ENCODE data around the gene GNL2.

The GNL2 gene

DNA sequence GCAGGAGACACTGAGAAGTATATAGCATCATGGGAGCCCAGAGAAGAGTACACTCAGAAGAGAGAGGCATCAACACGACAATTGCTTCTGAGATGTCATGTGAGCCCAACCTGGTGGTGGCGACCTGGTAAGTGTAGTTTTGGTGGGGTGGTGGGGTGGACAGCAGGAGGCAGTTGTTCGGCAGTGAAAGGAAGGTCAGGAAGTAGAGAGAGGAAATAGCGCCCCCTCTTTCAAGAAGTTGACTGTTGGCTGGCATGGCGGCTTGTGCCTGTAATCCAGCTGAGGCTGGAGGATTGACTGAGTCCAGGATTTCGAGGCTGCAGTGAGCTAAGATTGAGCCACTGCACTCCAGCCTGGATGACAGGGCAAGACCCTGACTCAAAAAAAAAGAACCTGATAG, 26.4 kb upstream of the GNL2 start:
- no peak overlapping the region for H3K4me3 Mint-ChIP-seq
- no peaks in the 10 kb centered on the region for H3K36me3 Mint-ChIP-seq
- no peaks in the 10 kb centered on the region for H3K4me1 Mint-ChIP-seq
- no peak overlapping the region for H3K27ac Mint-ChIP-seq
- H3K27me3 Mint-ChIP-seq: peaks cover 33% of the 10 kb centered on the region
- DNase-seq (ENCODE audit: low spot score in 2 of 2) (no peak), ATAC-seq (ENCODE audit: low read depth) (no peak)
- H3K9me3 Mint-ChIP-seq: no peaks in the 10 kb centered on the region

DNA sequence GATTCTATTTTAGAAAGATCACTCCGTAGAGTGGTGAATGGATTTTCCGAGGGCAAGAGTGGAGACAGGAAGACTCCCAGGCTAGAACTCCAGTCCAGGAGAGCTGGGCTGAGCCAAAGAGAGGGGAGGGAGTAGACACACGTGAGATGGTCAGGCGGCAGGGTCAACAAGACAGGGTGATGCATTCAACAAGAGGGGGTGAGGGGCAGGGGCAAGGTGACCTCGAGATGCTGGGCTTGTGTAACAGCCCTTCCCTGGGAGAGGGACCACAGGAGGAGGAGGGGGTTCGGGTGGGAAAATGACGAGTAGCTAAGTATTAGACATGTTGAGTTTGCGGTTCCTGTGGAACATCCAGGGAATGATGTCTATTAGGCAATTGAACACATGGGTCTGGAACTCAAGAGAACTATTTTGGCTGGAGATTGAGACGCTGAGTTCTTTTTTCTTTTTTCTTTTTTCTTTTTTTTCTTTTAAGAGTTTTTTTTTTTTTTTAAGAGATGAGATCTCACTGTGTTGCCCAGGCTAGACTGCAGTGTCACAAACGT, 25.7 kb upstream of the GNL2 start:
- no peak for DNase-seq (ENCODE audit: low spot score in 2 of 2)
- H3K36me3 Mint-ChIP-seq: no peaks in the 10 kb centered on the region
- H3K4me1 Mint-ChIP-seq: no peaks in the 10 kb centered on the region
- no peak overlapping the region for H3K4me3 Mint-ChIP-seq
- ATAC-seq (ENCODE audit: low read depth): no peak
- no peaks in the 10 kb centered on the region for H3K9me3 Mint-ChIP-seq
- no peak overlapping the region for H3K27ac Mint-ChIP-seq
- H3K27me3 Mint-ChIP-seq: peaks cover 31% of the 10 kb centered on the region

DNA sequence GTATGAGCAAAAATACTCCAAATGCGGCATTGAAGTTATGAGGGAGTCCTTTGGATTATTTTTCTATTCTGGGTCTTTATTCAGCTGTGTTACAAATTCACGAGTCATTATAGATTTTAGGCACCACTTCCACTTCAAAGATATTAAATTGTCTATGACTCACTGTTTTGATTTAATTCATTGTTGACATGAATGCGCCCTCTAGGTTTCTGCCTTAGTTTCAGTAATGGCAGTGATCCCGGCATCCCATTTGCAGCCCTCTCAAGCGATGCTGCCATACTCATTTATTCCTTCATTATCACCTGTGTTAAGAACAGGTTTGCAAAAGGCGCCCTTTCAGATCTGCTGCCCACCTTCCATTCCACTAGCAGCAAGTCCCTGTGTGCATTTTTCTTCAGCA, 25.0 kb upstream of the GNL2 start:
- no peaks in the 10 kb centered on the region for H3K4me1 Mint-ChIP-seq
- peaks cover 31% of the 10 kb centered on the region for H3K27me3 Mint-ChIP-seq
- no peaks in the 10 kb centered on the region for H3K9me3 Mint-ChIP-seq
- no peak overlapping the region for H3K27ac Mint-ChIP-seq
- H3K4me3 Mint-ChIP-seq: no peak overlapping the region
- DNase-seq (ENCODE audit: low spot score in 2 of 2): no peak
- no peaks in the 10 kb centered on the region for H3K36me3 Mint-ChIP-seq
- ATAC-seq (ENCODE audit: low read depth): no peak

DNA sequence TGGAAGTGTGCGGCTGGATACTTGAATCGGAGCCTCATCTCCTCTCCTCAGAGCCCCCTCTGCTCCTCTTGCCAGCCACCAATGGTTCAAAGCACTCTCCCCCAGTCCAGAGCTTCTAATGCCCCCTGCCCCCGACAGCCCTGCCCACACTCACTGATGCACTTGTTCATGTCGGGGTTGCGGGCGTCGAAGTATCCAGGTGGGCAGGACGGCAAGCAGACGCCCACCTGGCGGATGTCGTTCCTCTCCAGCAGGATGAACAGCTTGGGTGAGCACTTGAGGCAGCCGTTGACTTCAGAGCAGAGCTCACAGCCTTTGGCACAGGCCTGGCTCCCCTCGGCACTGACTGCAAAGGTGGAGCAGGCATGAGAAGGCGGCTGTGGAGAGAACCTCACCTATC, 20.6 kb upstream of the GNL2 start:
- no peaks in the 10 kb centered on the region for H3K9me3 Mint-ChIP-seq
- ATAC-seq (ENCODE audit: low read depth) (no peak), DNase-seq (ENCODE audit: low spot score in 2 of 2) (no peak)
- no peak overlapping the region for H3K4me3 Mint-ChIP-seq
- H3K27ac Mint-ChIP-seq: no peak overlapping the region
- no peaks in the 10 kb centered on the region for H3K4me1 Mint-ChIP-seq
- no peaks in the 10 kb centered on the region for H3K36me3 Mint-ChIP-seq
- peaks cover 29% of the 10 kb centered on the region for H3K27me3 Mint-ChIP-seq

DNA sequence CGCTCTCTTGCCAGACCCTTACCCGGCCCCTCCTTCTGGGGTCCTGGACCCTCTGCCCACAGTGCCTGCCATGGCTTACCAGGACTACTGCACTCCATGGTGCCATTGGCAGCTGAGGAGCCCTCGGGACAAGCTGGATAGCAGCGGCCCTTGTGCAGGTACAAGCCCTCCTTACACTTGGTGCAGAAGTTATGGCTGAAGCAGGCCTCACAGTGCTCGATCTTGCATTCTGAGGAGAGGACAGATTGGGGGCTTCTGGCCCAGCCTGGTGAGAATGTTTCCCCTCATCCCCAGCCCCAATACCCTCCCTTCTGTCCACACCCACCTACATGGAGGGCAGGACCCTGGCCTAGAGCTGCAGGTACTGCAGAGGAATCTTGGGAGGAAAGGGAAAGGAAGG, 18.4 kb upstream of the GNL2 start:
- H3K4me3 Mint-ChIP-seq: no peak overlapping the region
- no peak for ATAC-seq (ENCODE audit: low read depth)
- H3K27ac Mint-ChIP-seq: no peak overlapping the region
- H3K9me3 Mint-ChIP-seq: no peaks in the 10 kb centered on the region
- H3K4me1 Mint-ChIP-seq: no peaks in the 10 kb centered on the region
- H3K27me3 Mint-ChIP-seq: peaks cover 24% of the 10 kb centered on the region
- H3K36me3 Mint-ChIP-seq: no peaks in the 10 kb centered on the region
- DNase-seq (ENCODE audit: low spot score in 2 of 2): no peak

DNA sequence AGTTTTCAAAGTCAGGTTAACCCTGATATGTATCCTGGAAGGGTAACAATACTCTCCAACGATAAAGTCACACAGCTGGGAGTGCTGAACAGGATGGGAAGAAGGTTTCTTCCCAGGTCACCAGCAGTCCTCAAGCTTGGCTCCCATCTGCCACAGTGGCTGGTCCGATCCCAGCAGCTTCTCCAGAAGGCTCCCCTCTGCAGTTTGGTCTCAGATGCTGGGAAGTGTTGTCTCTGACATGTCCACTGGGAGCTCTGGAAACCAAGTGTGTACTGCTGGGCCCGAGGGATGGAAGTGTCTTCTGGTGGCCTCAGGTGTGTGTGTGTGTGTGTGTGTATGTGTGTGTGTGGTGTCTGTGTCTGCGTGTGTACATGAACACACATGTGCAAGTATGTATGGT, 16.4 kb upstream of the GNL2 start:
- no peaks in the 10 kb centered on the region for H3K4me1 Mint-ChIP-seq
- no peak for ATAC-seq (ENCODE audit: low read depth)
- H3K27me3 Mint-ChIP-seq: peaks cover 14% of the 10 kb centered on the region
- no peaks in the 10 kb centered on the region for H3K36me3 Mint-ChIP-seq
- no peaks in the 10 kb centered on the region for H3K9me3 Mint-ChIP-seq
- no peak overlapping the region for H3K4me3 Mint-ChIP-seq
- DNase-seq (ENCODE audit: low spot score in 2 of 2): no peak
- H3K27ac Mint-ChIP-seq: no peak overlapping the region

DNA sequence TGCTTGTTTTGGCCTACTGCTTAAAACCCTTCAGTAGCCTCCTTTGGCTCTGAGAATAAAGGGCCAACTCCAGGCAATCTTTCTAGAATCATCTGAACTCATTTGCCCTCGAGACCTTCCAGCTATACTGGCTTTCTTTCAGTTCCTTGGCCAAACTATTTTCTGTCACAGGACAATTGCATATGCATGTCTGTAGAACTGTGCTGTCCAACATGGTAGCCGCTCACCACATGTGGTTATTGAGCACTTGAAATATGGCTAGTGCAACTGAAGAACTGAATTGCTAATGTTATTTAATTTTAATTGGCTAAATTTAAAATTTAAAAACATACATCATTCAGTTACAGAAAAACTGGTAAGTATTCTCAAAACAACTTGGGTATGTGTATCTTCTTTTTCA, 14.3 kb upstream of the GNL2 start:
- DNase-seq (ENCODE audit: low spot score in 2 of 2) (no peak), ATAC-seq (ENCODE audit: low read depth) (no peak)
- no peak overlapping the region for H3K27ac Mint-ChIP-seq
- H3K4me3 Mint-ChIP-seq: no peak overlapping the region
- H3K4me1 Mint-ChIP-seq: no peaks in the 10 kb centered on the region
- H3K27me3 Mint-ChIP-seq: peaks cover 3% of the 10 kb centered on the region
- H3K9me3 Mint-ChIP-seq: no peaks in the 10 kb centered on the region
- no peaks in the 10 kb centered on the region for H3K36me3 Mint-ChIP-seq

DNA sequence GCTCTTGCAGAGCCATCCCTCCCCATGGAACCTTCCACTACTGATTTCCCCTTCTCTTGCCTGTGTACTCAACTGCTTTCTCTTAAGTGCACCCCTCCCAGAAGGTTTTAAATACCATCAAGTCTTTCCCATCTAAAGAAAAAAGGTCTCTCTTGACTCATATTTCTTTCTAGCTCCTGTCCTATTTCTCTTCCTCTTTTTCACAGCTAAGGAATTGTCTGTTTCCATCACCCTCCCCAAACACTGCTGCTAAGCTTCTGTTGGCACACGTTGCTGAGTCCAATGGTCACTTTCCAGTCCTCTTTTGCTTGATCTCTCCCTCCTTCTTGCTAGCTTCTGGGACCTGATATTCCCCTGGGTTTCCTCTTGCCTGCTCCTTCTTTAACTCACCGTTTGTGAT, 13.3 kb upstream of the GNL2 start:
- H3K4me1 Mint-ChIP-seq: no peaks in the 10 kb centered on the region
- no peak overlapping the region for H3K27ac Mint-ChIP-seq
- no peak overlapping the region for H3K4me3 Mint-ChIP-seq
- peaks cover 8% of the 10 kb centered on the region for H3K27me3 Mint-ChIP-seq
- DNase-seq (ENCODE audit: low spot score in 2 of 2) (no peak), ATAC-seq (ENCODE audit: low read depth) (no peak)
- H3K36me3 Mint-ChIP-seq: no peaks in the 10 kb centered on the region
- H3K9me3 Mint-ChIP-seq: no peaks in the 10 kb centered on the region

DNA sequence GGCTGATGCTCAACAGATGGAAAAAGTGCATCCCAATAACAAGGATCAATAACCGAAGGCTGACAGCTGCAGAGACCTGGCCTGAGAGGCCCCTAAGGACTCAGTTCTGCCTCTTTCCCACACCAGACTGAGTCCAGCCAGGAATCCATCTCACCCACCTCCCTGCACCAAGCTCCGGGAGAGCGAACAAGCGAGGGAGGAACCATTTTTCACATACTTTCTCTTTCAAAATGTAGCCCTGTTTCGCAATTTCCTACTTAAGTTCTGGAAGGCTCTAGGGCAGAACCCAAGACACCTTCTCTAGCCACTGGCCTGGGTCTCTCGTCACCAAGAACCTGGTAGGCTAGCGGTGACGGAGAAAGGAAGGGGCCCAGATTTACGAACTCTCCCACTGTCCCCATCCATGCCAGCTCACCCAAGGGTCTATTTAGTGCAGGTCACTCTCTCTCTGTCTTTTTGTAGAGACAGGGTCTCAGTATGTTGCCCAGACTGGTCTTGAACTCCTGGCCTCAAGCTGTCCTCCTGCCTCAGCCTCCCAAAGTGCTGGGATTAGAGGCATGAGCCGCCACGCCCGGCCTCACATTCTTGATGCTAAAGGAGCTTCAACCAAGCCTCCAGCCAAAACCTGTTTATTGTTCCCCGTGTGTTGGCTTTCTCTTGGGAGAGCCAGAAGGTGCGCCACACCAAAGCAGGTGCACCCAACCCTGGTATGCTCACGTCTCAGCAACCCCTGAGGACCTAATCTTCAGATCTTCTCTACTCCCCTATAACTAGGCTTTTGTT, 10.9 kb upstream of the GNL2 start:
- H3K27ac Mint-ChIP-seq: no peak overlapping the region
- H3K9me3 Mint-ChIP-seq: no peaks in the 10 kb centered on the region
- ATAC-seq (ENCODE audit: low read depth): no peak
- peaks cover 2% of the 10 kb centered on the region for H3K4me1 Mint-ChIP-seq
- no peak overlapping the region for H3K4me3 Mint-ChIP-seq
- no peak for DNase-seq (ENCODE audit: low spot score in 2 of 2)
- H3K36me3 Mint-ChIP-seq: no peaks in the 10 kb centered on the region
- H3K27me3 Mint-ChIP-seq: peaks cover 6% of the 10 kb centered on the region

DNA sequence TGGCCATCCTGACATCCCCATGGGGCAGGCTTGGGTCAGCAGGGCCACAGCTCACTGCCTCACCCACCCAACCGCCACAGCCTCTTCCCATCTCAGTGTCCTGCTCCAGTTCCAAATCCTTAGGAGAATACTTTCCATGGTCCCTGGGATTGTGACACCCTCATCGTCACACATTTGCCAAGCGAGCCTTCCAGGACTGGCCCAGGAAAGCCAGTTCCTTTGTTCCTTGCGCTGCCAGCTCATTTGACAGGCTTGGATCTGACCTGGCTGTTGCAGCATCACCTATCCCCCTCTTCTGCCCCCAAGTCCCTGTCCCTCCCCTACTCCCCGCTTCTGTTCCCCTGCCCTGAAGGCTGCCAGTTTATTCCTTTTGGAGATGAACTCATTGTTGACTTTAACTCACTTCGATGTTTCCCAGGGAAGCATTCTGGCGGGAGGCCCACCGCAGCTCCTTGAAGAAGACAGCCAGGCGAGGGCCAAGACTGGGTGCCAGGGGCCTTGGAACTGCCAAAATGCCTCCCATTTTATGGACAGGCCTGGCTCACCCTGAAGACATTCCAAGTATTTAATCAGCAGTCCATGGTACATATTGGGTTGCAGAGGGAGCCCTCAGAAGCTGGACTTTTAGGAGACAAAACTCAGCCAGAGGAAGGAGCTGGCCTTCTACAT, 10.2 kb upstream of the GNL2 start:
- Mint-ChIP-seq H3K4me3 (no peak overlapping the region), H3K9me3 (no peaks in the 10 kb centered on the region), H3K27ac (no peak overlapping the region), H3K4me1 (peaks cover 2% of the 10 kb centered on the region), H3K27me3 (peaks cover 6% of the 10 kb centered on the region), H3K36me3 (no peaks in the 10 kb centered on the region)
- DNase-seq (ENCODE audit: low spot score in 2 of 2): no peak
- ATAC-seq (ENCODE audit: low read depth): no peak

DNA sequence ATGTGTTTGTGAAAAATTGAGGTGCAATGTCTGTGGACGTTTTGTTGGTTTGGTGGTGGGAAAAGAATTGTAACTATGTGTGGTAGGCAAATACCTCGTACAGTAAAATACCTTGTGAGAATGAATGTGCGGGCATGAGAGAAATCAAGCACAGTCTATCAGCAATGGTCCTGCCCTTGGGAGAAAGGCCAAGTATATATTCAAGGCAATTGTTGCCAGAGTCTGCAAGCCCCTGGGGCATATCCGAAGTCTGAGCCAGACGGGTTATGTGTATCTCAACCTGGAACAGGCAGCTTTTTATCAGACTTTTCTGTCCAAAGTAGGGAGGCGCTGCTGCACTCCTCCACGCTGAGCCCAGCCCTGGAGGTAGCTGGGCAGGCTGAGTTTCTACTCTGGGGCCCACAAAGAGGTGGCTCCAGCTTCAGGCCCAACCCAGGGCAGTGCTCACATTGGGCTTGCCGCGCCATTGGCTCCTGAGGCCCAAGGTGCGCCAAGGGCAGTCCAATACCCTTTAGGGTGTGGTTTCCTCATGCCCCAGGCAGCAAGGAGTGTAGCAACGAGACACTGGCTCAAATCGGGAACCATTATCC, 9.4 kb upstream of the GNL2 start:
- H3K9me3 Mint-ChIP-seq: no peaks in the 10 kb centered on the region
- no peak overlapping the region for H3K4me3 Mint-ChIP-seq
- DNase-seq (ENCODE audit: low spot score in 2 of 2) (no peak), ATAC-seq (ENCODE audit: low read depth) (no peak)
- H3K27me3 Mint-ChIP-seq: peaks cover 6% of the 10 kb centered on the region
- H3K4me1 Mint-ChIP-seq: peaks cover 2% of the 10 kb centered on the region
- H3K36me3 Mint-ChIP-seq: no peaks in the 10 kb centered on the region
- H3K27ac Mint-ChIP-seq: no peak overlapping the region

DNA sequence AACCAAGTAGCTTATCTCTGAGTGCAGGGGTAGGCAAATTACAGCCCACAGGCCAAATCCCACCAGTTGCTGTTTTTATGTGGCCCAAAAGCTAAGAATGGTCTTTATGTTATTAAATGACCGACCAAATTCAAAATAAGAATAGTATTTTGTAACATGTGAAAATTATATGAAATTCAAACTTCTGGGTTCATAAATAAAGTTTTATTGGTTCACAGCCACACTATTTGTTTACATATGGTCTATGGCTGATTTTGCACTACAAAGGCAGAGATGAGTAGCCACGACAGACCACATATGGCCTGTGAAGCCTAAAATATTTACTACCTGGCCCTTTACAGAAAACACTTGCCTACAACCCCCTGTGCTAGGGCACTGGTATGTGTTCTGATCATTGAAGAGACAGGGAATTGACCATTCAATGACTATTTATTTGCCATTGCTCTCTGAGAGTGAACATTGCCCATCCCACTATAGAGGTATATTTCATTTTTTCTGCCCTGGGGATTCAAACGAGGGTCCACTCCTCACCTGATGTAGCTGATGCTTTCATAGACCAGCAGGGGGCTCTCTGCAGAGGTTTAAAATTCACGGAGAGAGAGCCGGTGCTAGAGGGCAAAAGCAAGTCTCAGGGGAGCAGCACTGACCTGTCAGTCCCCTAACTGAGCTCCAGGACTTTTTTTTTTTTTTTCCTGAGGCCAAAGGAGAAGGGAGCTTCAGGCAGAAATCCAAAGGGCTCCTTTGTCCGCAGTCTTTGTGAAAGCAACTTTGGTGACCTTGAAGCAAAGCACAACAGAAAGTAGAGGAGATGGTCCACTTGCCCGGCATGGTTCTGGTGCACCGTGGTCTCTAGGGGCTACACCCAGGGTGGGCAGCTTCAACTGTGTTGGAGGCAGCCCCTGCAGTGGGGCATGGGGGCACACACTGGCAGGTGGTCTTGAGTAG, 7.3 kb upstream of the GNL2 start:
- Mint-ChIP-seq H3K4me3 (no peak overlapping the region), H3K9me3 (no peaks in the 10 kb centered on the region), H3K36me3 (no peaks in the 10 kb centered on the region), H3K27me3 (peaks cover 6% of the 10 kb centered on the region), H3K4me1 (peaks cover 2% of the 10 kb centered on the region), H3K27ac (no peak overlapping the region)
- ATAC-seq (ENCODE audit: low read depth) (peak; percentile 74), DNase-seq (ENCODE audit: low spot score in 2 of 2) (peak; percentile 19 to 32)

DNA sequence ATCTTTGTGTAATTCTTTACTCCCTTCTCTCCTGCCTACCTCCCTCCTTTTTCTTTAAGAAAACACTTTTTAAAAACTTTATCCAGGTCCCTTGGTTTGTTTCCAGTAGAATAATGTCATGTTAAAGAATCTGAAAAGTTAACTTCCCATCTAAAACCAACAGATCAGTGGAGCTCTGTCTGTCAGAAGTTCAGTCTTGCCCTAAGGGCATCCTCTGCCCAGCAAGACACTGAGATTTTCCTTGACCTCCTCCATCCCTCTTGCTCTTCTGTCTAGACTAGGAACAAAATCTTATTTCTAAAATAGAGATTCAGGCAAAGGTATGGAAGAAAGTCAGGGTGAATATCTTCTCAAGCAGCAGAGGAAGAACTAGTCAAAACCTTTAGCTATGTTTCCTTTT, 5.7 kb upstream of the GNL2 start:
- H3K4me1 Mint-ChIP-seq: peaks cover 2% of the 10 kb centered on the region
- ATAC-seq (ENCODE audit: low read depth): no peak
- no peaks in the 10 kb centered on the region for H3K36me3 Mint-ChIP-seq
- H3K27ac Mint-ChIP-seq: no peak overlapping the region
- H3K27me3 Mint-ChIP-seq: peaks cover 6% of the 10 kb centered on the region
- no peaks in the 10 kb centered on the region for H3K9me3 Mint-ChIP-seq
- no peak overlapping the region for H3K4me3 Mint-ChIP-seq
- no peak for DNase-seq (ENCODE audit: low spot score in 2 of 2)

DNA sequence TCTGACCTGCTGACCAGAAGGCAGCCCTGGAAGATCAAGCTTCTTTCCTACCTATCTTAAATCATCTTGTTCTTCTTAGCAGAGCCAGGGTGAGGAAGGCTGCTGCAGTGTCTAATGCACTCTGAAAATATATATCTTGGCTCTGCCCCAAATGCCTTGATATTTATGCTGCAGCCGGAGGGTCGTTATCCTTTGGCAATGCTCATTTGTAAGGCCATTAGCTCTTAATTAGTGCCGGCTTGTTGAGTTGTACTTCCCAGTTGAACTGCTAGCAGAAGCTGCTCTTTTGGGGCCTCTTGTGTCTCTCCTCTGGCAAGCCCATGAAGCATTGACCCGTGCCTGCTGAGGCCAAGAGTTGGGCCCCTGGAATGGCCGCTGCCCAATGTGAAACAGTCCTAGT, 4.2 kb upstream of the GNL2 start:
- H3K9me3 Mint-ChIP-seq: no peaks in the 10 kb centered on the region
- no peak overlapping the region for H3K4me3 Mint-ChIP-seq
- no peak for ATAC-seq (ENCODE audit: low read depth)

More for the DNA sequence above, 4.2 kb upstream of the GNL2 start:
- H3K27ac Mint-ChIP-seq: no peak overlapping the region
- no peaks in the 10 kb centered on the region for H3K36me3 Mint-ChIP-seq
- peaks cover 13% of the 10 kb centered on the region for H3K4me1 Mint-ChIP-seq
- no peak for DNase-seq (ENCODE audit: low spot score in 2 of 2)
- peaks cover 6% of the 10 kb centered on the region for H3K27me3 Mint-ChIP-seq
